GM18507 (cell line): Measurements from ENCODE around the gene ERI2.
"Not testable (repeated sequence)": the region's sequence is repeated elsewhere in the genome, so short reads cannot be mapped to it uniquely, and the experiment has no call there.

Source experiments
- DNase-seq: peaks from one replicate; pipeline ENCODE4 v3.0.0; 2011; ENCODE audit warnings: low read depth; ENCODE audit not compliant: insufficient read length; ENCODE audit errors: extremely low spot score
- FAIRE-seq: peaks from 2 replicates; lab custom pipeline; 2011; peaks lifted over from hg19 to GRCh38; lab: Jason Lieb, UNC

ERI2 gene

DNA sequence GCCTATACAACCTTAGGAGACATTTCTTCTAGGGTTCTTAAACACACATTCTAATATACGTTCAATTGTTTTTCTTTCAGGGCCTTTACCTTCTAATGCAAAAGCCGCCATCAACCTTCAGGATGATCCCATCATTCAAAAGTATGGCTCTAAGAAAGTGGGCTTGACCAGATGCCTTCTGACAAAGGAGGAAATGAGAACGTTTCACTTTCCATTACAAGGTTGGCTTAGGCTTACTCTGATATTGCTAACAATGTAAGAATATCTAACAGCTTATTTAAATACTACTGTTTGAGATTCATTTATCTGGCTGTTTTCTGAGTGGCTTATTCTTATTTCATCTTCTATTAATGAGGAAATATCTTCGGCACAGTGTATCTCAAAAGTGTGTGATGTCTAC is 15.4 kb upstream of the ERI2 start:
- no peak for DNase-seq
- no peak for FAIRE-seq

DNA sequence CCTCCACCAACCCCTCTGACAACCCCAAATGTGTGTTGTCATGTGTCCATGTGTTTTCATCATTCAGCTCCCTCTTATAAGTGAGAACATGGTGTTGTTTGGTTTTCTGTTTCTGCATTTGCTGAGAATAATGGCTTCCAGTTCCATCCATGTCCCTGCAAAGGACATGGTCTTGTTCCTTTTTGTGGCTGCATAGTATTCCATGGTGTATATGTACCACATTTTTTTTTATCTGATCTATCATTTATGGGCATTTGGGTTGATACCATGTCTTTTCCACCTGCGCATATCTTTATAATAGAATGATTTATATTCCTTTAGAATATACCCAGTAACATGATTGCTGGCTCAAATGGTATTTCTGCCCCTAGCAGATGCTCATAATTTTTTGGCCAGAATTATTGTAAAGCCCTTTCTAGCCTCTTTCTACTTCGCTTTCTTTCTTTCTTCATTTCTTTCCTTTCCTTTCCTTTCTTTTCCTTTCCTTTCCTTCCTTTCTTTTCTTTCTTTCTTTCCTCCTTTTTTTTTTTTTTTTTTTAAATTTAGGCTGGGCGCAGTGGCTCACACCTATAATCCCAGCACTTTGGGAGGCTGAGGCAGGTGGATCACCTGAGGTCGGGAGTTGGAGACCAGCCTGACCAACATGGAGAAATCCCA is 12.8 kb upstream of the ERI2 start:
- FAIRE-seq (no peak), DNase-seq (no peak)

DNA sequence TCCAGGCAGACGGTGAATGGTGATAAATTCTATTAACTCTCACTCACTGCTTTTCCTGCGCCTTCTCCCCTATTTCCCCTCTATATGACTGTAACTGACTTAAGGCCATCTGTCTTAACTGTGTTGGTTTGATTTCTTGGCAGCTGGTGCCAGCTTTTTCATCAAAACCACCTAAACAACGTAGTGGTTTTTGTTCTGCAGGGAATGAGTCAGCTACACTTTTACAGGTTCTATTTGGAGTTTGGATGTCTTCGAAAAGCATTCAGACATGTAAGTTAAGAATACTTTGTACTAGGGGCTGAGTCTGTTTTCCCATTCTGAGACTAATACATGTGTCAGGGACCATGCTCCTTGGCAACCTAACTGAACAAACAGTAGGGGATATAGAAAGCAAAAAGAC is 8.5 kb upstream of the ERI2 start:
- DNase-seq = no peak
- FAIRE-seq = no peak

DNA sequence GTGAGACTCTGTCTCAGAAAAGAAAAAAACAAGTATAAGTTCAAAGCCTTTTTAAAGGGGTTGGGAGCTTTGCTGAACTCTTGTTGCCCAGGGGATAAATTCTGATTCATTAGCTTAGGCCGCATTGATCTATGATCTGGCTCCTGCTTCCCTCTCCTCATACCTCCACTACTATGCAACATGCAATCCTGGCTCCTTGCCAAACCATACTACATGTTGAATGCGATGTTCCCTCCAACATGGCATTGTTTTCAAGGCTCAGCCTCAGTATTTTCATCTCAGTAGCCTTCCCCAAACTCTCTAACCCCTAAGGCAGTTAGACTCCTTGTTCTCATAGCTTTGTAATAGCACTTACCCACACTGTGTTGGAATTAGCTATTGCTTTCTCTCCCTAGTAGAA is 6.2 kb upstream of the ERI2 start:
- DNase-seq (no peak), FAIRE-seq (no peak)

DNA sequence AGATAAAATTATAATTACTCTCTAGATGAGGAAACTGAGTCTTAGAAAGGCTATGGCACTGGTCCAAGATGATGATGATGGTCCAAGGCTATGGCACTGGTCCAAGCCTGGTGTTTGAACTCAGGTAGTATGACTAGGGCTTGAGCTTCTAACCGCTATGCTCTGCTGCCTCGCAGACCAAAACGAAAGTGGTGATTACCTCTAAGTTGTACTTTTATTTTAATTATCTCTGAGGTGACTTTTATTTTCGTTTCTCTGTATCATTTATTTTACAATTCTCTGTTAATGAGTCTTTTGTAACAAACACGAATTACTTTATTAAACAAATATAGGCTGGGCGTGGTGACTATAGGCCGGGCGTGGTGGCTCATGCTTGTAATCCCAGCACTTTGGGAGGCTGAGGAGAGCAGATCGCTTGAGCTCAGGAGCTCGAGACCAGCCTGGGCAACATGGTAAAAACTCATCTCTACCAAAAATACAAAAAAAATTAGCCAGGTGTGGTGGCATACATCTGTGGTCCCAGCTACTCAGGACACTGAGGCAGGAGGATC is 5.7 kb upstream of the ERI2 start:
- FAIRE-seq (peak; percentile 36), DNase-seq (no peak)

DNA sequence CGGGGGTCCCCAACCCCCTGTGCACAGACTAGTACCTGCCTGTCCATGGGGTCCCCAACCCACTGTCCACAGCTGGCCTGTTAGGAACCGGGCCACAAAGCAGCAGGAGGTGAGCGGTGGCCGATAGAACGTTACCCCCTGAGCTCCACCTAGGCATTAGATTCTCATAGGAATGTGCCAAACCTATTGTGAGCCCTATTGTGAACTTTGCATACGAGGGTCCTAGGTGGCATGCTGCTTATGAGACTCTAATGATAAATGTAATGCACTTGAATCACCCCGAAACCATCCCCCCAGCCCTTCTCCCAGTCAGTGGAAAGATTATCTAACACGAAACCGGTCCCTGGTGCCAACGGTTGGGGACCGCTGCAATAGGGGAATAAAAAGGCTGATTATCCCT is 1.6 kb upstream of the ERI2 start:
- no peak for FAIRE-seq
- no peak for DNase-seq

DNA sequence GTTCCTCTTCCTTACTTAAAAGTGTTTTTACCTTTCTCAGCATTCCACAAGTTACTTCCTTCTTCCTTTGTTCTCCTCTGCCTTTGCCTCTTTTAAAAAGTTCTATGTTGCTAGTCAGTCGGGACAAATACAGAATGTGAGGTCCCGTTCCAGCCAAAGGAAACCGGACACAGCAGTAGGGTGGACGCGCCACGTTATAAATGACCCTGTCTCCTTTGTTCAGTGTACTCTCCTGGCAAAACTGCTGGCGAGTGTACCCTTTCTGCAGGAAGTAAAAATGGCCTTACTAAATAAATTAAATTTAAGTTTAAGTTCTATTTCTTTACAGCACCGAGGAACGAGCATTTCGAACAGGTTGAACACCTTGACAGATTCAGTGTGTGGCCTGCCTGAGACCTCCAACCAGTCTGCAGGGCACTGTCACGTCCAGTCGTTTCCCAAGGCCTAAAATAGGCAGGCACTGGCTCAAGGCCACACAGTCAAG is 546 bp downstream of the ERI2 start:
- not testable (repeated sequence) for FAIRE-seq, DNase-seq

DNA sequence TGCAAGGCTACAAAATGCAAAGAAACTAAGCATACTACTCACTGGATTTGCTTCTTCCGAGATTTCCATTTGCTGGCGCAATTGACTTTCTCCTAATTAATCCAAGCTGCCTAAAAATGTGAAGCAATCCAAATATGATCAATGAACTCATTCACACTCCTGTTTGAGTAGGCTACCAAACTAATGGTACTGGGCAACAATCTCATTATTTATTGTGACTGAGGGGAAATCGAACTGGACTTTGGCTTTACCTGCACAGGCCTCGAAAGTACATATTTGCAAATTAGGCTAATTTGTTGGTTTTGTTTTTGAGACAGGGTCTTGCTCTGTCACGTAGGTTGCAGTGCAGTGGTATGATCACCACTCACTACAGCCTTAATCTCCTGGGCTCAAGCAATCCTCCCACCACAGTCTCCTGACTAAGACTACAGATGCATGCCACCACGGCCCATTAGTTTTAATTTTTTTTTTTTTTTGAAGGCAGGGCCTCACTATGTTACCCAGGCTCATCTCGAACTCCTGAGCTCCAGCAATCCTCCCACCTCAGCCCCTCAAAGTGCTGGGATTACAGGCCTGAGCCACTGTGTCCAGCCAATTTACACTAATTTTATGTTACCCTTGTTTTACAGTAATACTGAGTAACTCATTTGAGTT is 2.6 kb downstream of the ERI2 start:
- no peak for DNase-seq
- no peak for FAIRE-seq

DNA sequence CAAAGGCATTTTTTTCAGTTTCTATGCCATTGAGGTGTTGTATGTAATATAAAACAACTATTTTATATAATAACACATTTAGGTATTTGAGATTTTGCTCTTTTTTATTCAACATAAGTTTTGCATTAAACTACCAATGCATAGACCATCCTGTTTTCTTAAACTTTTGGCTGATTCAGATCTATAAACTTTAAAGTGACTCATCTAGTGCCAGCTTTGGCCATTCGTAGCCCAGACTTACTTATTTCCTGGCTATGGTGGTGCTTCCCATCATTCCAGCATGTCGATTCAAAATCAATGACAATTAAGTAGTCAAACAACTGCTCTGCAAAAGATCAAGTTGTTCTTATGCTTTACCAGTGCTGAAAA is 3.1 kb downstream of the ERI2 start:
- no peak for FAIRE-seq

DNA sequence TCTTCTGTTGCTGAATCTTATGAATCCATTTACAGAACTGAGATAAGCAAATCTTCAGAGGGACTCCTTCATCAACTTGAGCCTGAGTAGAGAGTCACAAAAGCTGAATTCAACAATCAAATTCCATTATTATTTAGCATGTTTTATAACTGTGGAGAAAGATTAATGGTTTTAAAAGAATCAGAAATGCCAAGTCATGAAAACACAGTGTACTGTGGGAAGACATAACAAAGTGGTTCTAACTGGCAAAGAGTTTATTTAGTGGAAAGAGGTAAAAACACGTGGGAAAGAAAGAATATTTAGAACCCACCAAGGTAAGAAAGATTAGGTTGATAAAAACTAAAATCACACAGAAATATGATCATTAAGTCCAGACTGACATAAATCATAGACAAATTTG is 5.0 kb downstream of the ERI2 start:
- DNase-seq (no peak), FAIRE-seq (no peak)

More for the DNA sequence above, 3.1 kb downstream of the ERI2 start:
- DNase-seq = no peak

DNA sequence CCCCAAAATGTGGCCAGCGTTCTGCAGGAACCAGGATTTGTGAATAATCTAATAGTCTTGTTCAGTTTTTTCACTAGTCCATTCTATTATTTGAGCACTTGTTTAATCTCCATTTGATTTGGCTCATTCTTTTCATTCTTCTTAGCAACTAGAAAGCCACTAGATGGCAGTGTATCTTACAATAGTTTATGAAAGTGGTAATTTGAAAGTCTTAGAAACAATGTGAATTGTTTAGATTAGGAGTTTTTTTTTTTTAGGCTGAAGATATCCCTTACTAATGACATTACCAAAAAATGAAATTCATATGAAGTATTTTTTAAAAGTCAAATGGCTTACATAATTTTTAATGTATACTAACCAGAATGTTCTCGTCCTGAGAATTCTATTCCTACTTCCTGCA is 6.7 kb downstream of the ERI2 start:
- FAIRE-seq (peak; percentile 33), DNase-seq (no peak)

DNA sequence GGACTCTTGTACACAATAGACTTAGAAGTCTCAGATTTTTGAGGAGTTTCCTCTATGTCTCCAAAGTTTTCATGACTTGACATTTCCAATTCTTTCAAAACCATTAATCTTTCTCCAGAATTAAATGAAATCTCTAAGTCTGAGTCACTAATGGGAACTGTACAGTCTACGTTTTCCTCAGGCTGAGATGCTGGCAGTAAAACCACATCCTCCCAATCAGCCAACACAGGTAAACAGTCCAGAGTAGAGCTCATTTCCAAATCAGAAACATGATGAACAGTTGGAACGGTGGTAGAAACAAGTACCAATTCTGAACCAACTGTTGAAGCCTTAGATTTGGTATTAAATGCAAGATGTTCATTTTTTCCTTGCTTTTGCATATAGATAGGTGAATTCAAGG is 7.9 kb downstream of the ERI2 start:
- no peak for DNase-seq
- FAIRE-seq = no peak

DNA sequence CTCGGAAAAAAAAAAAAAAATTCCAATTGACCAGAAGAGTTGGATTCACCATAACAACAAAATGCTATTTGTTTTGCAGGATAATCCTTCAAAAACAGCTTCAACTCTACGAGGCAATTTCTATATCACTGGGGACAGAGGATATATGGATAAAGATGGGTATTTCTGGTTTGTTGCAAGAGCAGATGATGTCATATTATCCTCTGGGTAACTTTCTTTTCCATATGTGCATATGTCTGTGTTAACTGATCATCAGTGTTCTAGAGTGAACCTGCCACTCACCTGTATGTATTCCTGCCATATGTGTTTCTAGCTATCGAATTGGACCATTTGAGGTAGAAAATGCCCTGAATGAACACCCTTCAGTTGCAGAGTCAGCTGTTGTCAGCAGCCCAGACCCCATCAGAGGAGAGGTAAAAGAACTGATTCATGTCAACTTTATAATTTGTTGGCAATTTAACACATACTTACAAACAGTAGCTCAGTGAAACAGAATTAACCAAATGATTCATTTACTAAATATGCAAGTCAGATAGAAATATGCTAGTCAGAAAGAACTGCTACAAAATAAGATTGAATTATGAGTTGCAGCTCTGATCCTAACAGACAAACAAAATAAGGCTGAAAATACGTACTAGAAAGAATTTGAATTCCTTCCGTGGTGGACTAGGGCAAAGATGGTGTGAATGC is 14.2 kb downstream of the ERI2 start:
- no peak for FAIRE-seq
- no peak for DNase-seq

DNA sequence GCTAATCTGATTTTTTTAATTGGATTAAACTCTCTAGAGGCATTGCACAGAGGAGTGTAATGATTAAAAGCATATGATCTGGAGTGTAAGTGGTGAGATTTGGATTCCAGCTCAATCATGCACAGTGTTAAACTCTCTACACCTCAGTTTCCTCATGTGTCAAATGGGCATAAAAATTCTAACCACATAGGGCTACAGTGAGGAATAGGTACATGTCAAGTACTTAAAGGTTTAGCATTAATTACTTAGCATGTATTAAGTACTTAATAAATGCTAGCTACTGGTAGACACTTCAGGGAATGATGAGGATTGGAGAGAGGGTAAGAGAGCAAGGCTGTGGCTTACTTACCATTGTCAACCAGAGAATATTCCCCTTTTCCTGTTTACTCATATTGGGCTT is 17.1 kb downstream of the ERI2 start:
- FAIRE-seq = no peak

DNA sequence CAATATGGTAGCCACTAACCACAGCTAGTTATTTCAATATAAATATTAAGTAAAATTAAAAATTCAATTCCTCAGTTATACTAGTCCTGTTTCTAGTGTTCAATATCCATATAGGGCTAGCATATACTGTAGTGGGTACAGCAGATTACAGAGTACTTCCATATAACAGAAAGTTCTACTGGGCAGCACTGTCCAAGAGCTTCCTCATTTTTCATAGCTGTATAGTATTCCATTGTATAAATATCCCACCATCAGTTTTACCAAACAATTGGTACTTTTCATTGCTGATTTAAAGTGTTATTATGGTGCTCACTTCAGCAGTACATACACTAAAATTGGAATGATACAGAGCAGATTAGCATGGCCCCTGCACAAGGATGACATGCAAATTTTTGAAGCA is 22.1 kb downstream of the ERI2 start:
- DNase-seq (no peak), FAIRE-seq (no peak)

More for the DNA sequence above, 17.1 kb downstream of the ERI2 start:
- no peak for DNase-seq

DNA sequence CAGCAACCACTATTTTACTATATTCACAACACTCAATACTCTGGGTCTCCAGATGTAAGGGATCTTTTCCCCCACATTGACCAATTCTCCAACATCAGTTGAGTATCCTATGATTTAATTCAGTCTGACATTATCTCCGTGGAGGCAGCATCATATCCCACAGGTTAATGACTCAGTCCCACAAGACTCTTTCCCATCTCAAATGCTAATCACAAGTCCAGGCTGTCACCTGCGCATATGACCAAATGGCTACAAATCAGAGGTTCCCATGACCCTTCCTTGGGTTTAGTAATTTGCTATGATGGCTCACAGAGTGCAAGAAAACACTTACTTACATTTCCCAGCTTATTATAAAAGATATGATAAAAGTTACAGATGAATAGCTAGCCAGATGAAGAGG is 23.8 kb downstream of the ERI2 start:
- FAIRE-seq = no peak

DNA sequence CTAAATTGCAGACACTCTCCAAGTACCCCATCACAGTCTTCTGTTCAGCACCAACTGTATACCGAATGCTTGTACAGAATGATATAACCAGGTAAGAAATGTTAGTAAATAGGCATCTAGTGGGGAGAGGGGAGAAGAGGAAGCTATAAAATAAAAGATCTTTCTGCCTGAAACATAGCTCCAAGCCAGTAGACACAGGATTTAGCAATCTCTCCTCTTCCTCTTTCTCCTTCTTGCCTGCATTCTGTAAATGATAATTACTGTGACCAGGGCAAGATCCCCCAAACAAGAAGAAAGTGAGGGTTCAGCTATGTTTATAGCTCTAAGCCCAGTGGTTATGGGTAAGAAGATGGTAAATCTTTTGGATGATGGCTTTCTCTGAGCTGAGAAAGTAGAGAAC is 24.6 kb downstream of the ERI2 start:
- DNase-seq = no peak

More for the DNA sequence above, 23.8 kb downstream of the ERI2 start:
- DNase-seq = no peak

DNA sequence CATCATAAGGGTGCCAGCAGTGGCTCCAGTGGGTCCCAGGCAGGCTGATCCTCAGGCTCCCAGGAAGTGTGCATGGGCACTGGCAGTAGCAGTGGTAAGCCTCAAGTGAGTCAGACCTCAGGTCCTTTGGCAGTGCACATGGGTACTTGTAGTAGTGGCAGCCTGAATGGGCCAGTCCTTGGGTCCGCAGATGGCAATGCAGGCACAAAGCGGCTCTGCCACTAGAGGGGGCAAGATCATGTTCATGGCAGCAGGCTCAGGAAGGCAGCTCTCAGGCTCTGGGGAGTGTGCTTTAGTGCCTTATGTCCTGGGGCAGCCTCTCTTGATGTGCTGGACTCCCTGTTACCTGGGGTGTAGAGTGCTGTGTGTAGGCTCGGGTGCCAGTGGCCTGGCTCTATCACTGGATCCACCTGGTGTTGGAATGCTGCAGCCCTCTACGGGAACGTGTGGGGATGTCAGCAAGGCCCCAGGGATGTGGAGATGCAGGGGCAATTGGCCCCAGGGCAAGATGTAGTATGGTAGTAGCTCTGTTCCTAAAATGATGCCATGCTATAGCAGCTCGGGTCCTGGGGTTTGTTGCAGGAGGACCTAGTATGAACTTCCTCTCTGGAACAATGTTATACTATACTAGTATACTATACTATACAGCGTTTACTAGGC is 31.4 kb downstream of the ERI2 start:
- DNase-seq = peak; percentile 30
- FAIRE-seq = peak; percentile 78

More for the DNA sequence above, 24.6 kb downstream of the ERI2 start:
- FAIRE-seq = no peak

DNA sequence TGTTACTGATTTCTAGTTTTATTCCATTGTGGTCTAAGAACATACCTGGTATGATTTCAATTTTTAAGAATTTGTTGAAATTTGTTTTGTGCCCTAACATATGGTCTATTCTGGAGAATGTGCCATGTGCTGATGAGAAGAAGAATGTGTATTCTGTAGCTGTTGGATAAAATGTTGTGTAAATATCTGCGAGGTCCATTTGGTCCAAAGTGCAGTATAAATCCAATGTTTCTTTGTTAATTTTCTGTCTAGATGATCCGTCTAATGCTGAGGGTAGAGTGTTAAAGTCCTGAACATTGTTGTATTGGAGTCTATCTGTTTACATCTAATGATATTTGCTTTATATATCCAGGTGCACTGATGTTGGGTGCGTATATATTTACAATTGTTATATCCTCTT is 32.6 kb downstream of the ERI2 start:
- DNase-seq (no peak), FAIRE-seq (peak; percentile 9)

DNA sequence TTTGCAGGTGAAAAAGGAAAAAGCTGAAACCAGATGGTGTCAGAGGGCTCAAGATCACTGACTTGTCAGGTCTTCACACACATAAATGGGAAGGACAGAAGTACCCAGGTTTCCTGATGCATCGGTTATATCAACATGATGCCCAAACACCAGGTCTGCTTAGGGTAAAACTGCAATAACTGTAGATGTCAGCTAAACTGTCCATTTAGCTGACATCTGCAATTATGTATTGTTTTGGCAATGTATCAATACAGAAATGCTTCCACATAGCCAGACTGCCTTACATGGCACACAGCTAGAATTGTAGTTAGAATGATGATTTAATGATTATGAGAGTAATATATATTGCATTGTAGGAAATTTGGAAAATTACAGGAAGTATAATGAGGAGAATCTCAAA is 37.5 kb downstream of the ERI2 start:
- no peak for FAIRE-seq
- no peak for DNase-seq
